HS-5 (cell line): ENCODE results near the gene RAB8A.
"Not testable (repeated sequence)": the region's sequence is repeated elsewhere in the genome, so short reads cannot be mapped to it uniquely, and the experiment has no call there.

Experiments used
- DNase-seq: peaks from one replicate; pipeline ENCODE4 v3.0.0-alpha.2; 2012; ENCODE audit warnings: low read depth

RAB8A gene

GRCh38 chr19:16078759-16079707 lies 32.7 kb upstream of the RAB8A start:
- DNase-seq = peak; percentile 96

DNA sequence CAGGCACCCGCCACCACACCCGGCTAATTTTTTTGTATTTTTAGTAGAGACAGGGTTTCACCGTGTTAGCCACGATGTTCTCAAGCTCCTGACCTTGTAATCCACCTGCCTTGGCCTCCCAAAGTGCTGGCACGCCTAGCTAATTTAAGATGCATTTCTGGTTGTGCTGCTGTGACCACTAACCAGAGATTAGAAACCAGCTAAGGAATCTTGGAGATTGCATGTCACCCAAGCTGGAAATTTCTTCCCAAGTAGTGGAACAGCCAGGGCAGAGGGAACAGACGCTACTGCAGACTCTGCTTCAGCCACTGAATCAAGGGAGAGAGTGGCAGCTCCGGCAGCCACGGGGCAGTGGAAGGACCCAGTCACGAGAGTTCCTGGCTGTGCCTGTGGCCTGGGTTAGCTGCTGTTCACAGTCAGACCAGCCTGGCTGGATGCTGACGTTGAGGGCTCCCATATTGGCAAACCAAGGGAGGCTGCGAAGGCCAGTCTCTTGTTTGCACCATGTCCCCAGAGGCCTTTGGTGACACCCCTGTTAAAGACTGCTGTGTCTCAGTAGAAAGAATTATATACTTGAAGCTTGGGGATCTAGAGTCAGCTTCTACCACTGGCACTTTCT lies 27.5 kb upstream of the RAB8A start:
- no peak for DNase-seq

GRCh38 chr19:16085115-16085514 lies 26.6 kb upstream of the RAB8A start:
- DNase-seq = no peak

- DNase-seq = not testable (repeated sequence)
Measured at GRCh38 chr19:16087404-16087803, 24.3 kb upstream of the RAB8A start.

GRCh38 chr19:16087940-16088339 lies 23.7 kb upstream of the RAB8A start:
- DNase-seq = no peak

- no peak for DNase-seq
Measured at GRCh38 chr19:16088351-16089009, 23.2 kb upstream of the RAB8A start.

DNA sequence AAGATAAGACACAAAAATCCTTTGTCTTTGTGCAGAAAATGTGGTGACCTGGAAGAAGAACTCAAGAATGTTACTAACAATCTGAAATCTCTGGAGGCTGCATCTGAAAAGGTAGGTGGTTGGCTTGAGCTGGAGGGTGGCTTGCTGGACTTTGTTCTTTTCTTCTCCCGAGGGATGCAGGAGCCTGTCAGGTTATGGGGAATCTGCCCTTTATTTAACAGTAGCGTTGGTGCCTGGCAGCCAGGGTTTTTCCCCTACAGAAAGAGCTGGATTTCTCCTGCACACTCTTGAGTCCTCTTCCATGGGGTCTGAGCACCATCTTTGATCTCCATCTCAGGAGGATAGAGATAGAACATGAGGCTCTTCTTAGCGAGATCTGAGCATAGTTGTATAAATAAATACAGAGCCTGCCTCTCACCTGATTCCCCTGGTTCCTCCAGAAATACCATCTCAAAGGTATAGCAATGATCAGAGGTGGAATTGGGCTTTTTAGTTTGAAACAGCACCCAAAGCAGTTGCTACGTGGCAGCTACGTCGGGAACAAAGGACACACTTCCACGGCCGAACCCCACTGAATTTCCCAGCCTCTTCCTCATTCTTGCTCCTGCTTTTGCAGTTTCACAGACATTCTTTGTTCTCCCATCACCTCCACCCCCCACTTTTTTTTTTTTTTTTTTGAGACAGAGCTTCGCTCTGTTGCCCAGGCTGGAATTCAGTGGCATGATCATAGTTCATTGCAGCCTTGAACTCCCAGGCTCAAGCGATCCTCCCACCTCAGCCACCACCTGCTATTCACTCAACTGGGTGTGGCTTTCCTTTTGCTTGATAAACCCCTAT lies 22.5 kb upstream of the RAB8A start:
- DNase-seq = no peak

DNA sequence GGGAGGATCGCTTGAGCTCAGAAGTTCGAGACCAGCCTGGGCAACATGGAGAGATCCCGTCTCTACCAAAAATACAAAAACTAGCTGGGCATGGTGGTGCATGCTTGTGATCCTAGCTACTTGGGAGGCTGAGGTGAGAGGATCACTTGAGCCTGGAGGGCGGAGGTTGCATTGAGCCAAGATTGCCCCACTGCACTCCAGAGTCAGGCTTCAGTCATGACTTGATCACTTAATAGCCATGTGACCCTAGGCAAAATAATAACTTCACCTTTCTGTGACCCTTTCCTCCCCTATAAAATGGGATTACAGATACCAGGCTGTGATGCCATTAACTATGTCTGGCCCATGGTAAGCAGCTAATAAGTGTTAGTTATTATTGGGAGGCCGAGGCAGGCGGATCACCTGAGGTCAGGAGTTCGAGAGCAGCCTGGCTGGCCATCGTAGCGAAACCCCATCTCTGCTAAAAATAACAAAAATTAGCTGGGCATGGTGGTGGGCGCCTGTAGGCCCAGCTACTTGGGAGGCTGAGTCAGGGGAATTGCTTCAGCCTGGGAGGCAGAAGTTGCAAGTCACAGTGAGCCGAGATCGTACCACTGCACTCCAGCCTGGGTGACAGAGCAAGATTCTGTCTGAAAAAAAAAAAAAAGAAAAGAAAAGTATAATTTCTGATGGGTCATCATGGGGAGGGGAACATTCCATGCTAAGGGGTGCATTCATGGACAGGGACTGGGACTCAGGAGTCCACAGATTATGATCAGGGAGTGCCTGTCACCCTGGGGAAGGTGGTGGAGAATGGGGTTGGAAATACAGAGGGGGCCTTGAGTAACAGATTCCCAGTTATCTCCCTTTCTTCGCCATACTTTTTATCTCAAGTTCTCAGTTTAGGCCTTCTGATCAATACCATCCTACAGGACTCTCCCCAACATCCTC lies 19.9 kb upstream of the RAB8A start:
- DNase-seq = no peak

GRCh38 chr19:16094360-16095070 lies 17.2 kb upstream of the RAB8A start:
- DNase-seq = no peak

DNA sequence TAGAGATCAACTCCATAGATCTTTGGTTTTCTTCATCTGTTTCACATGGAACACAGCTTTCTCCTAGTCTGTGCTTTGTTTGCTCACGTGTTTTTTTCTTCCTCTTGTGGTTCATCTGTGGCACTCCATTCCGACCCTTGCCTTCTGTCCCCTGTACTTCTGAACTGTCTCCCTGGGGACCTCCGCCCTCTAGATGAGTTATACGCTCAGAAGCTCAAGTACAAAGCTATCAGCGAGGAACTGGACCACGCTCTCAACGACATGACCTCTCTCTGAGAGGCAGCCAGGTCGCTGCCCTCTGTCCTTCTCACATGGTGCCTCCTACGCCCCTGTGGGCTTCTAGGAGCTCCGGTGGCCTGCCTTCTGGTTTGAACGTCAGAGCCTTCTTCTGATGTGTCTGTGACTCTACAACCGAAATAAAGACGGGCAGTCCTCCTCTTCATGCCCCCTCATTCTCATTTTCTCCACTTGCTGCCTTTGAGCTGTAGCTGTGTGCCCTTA lies 16.6 kb upstream of the RAB8A start:
- no peak for DNase-seq

- DNase-seq = no peak
Measured at GRCh38 chr19:16096280-16096855, 15.3 kb upstream of the RAB8A start.

DNA sequence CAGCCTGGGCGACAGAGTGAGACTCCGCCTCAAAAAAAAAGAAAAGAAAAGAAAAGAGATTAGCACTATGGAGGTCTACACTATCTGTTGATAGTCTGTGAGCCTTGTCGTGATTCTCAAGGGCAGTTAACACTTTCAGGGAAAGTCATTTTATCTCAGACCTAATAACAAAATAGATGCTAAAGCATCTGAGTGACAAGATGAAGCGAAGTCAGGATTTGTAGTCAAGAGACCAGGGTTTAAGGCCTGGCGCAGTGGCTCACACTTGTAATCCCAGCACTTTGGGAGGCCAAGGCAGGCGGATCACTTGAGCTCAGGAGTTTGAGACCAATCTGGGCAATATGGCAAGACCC lies 13.3 kb upstream of the RAB8A start:
- no peak for DNase-seq

- DNase-seq = no peak
Measured at GRCh38 chr19:16098821-16099220, 12.9 kb upstream of the RAB8A start.

GRCh38 chr19:16099314-16099965 lies 12.2 kb upstream of the RAB8A start:
- DNase-seq = not testable (repeated sequence)

GRCh38 chr19:16100524-16100923 lies 11.2 kb upstream of the RAB8A start:
- no peak for DNase-seq

GRCh38 chr19:16104722-16105121 lies 7.0 kb upstream of the RAB8A start:
- no peak for DNase-seq

DNA sequence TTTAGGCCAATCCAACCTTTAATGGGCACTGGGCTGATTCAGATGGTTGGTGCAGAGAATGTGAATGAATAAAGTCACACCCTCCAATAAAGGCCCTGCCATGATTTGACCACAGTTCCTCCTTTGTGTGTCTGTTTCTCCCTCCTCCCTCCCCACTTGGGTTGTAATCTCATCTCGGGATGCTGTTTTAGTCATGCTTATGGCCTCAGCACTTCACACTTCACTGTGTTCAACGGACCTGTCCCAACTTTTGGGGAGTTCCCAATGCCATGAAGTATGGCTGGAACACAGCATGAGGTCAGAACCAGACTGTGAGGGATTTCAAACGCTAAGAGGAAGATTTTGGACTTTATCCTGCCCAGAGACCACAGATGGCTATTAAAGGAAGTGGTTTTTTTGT lies 5.6 kb upstream of the RAB8A start:
- no peak for DNase-seq

DNA sequence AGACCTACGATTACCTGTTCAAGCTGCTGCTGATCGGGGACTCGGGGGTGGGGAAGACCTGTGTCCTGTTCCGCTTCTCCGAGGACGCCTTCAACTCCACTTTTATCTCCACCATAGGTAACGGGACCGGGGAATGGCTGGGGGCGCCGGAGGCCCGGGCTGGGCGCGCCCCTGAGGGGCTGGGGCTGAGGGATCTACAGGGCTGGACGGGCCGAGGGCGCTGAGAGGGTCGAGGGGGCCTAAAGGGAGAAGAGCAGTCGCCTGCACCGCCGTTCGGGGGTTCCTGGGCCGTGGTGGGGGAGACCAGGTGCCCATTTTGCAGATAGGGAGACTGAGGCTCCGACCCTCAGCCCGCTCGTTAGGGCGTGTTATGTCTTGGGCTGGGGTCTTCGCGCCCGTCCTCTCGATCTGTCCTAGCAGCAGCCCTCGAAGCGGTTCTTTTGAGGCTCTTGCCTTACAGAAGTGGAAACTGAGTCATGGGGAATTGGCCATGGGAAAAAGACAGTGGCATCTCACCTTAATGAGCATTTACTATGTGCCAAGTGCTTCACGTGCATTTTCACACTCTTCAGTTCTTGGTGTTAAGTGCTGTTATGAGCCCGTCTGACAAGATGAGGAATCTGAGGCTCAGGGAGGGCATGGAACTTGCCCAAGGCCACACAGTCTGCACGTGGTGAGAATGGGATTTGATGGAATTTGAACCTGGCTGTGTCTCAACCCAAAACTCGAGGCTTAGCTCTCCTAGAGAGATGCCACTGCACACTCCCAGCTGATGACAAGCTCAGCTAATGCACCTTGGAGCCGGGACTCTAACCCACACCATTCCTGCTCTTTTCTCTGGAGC lies 442 bp downstream of the RAB8A start:
- DNase-seq = no peak
